ENCODE measurements around the gene PAPSS2.

The PAPSS2 gene

GRCh38 chr10:87794285-87794684 is 134.6 kb downstream of the PAPSS2 start:
- no peak for TF ChIP-seq POLR2AphosphoS5 (IDR thresholded peaks at IDR 0.05; ENCODE audit: low read depth)
- TF ChIP-seq SPI1 (IDR thresholded peaks at IDR 0.05; ENCODE audit: borderline replicate concordance, low read depth): no peak
- no peak for TF ChIP-seq CTCF (IDR thresholded peaks at IDR 0.05; ENCODE audit: insufficient read depth, low read length)
- no peak for TF ChIP-seq GABPA (IDR thresholded peaks at IDR 0.05; ENCODE audit: low read depth)
- no peak for TF ChIP-seq REST (IDR thresholded peaks at IDR 0.05; ENCODE audit: insufficient replicate concordance, low read depth)
- no peak overlapping the region for H3K4me3 ChIP-seq (replicated peaks; ENCODE audit: insufficient read depth, low read length)
- no peak for DNase-seq (ENCODE audit: low read depth in 1 of 2, low spot score in 1 of 2)
- H3K27me3 ChIP-seq (ENCODE audit: insufficient read depth, poor library complexity, severe bottlenecking): no peaks in the 10 kb centered on the region
- no peak overlapping the region for H3K27ac ChIP-seq (replicated peaks)

Data from HL-60 (cell line).